ENCODE results near the gene PDE4B. TPM values are rescaled to one million over a fixed set of nuclear protein-coding genes. Genes with fewer than 3 reads are reported as not detected.

The PDE4B gene
- total RNA-seq, 4 donors from 2014 or later: 11.2 to 49.5 (median 26.3) TPM

DNA sequence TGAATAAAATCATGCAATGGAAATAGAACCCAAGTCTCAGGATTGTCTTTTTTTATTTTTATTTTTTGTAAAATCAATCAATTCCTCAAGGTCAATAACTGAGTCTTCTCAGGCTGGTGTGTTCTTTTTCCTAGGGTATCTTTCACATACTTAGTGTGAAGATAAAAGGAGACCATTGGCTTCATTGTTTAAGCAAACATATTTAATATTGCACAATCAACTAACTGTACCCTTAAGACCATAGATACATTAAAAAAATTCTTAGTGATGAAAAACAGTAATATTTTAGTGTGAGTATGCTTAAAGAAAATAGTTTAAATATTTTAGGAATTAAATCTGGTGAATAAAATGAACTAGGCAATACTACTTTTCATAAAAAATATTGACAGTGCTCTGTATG lies 31.4 kb downstream of the PDE4B start:
- DNase-seq (ENCODE audit: low spot score) (no peak), ATAC-seq (ENCODE audit: low FRiP score) (no peak)
- TF ChIP-seq, protein P1, sequence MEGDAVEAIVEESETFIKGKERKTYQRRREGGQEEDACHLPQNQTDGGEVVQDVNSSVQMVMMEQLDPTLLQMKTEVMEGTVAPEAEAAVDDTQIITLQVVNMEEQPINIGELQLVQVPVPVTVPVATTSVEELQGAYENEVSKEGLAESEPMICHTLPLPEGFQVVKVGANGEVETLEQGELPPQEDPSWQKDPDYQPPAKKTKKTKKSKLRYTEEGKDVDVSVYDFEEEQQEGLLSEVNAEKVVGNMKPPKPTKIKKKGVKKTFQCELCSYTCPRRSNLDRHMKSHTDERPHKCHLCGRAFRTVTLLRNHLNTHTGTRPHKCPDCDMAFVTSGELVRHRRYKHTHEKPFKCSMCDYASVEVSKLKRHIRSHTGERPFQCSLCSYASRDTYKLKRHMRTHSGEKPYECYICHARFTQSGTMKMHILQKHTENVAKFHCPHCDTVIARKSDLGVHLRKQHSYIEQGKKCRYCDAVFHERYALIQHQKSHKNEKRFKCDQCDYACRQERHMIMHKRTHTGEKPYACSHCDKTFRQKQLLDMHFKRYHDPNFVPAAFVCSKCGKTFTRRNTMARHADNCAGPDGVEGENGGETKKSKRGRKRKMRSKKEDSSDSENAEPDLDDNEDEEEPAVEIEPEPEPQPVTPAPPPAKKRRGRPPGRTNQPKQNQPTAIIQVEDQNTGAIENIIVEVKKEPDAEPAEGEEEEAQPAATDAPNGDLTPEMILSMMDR (IDR thresholded peaks at IDR 0.05): no peak

DNA sequence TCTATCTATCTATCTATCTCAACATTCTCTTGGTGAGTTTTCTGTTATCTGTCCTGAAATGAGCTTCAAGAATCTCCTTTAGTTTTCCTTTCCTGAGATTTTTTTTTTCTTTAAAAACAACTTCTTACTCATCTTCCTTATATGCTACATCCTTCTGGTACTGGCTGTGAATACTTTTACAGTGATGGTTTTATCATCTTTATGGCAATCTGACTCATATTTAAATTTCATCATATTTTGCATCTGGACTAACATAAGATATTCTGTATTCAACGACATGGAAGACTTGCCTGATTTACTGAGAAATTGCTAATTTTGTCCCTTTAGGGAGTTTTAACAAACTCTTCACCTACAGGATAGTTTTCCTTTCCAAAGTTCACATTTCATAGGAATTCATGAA lies 33.0 kb downstream of the PDE4B start:
- no peak for ATAC-seq (ENCODE audit: low FRiP score)
- DNase-seq (ENCODE audit: low spot score): no peak

GRCh38 chr1:65826782-65827181 lies 34.1 kb downstream of the PDE4B start:
- TF ChIP-seq, protein P1 (IDR thresholded peaks at IDR 0.05): no peak
- no peak for DNase-seq (ENCODE audit: low spot score)
- no peak for ATAC-seq (ENCODE audit: low FRiP score)

More for the DNA sequence above, 33.0 kb downstream of the PDE4B start:
- TF ChIP-seq, protein P1 (IDR thresholded peaks at IDR 0.05): no peak

GRCh38 chr1:65827346-65827745 lies 34.7 kb downstream of the PDE4B start:
- DNase-seq (ENCODE audit: low spot score) (no peak), ATAC-seq (ENCODE audit: low FRiP score) (no peak)
- TF ChIP-seq, protein P1 (IDR thresholded peaks at IDR 0.05): no peak

DNA sequence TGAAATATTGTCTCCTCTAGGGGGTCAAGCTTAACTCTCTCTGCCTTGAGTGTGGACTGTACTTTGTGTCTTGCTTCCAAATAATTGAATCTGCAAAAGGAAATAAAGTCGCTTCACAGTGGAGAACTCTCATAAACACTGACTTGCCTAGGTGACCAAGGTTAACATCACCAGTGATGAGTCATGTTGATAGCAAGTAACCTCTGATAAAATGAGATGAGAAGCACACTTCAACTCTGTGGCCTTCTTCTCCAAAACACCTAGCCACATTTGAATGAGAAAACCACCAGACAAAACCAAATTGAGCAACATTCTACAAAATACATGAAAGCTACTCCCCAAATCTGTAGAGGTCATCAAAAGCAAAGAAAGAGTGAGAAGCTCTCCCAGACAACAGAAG lies 37.6 kb downstream of the PDE4B start:
- no peak for ATAC-seq (ENCODE audit: low FRiP score)
- no peak for DNase-seq (ENCODE audit: low spot score)
- TF ChIP-seq, protein P1 (IDR thresholded peaks at IDR 0.05): no peak

DNA sequence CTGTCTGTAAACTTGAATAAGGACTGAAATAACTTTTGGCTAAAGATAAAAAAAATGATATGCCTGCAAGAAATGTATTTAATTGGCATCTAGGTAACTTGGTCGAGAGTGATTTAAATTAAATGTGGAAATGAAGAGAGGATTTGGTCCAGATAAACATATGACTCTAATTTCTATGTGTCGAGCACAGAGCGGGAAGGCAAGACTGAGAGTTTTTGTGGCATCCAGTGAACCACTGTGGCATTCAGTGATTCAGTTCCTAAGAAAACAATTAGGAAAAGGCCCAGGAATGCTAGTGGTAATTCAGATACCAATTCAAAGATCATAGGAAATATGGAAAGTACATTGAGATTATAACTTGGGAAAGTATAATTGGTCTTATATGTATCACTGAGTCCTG lies 39.6 kb downstream of the PDE4B start:
- TF ChIP-seq, protein P1 (IDR thresholded peaks at IDR 0.05): no peak
- no peak for ATAC-seq (ENCODE audit: low FRiP score)

DNA sequence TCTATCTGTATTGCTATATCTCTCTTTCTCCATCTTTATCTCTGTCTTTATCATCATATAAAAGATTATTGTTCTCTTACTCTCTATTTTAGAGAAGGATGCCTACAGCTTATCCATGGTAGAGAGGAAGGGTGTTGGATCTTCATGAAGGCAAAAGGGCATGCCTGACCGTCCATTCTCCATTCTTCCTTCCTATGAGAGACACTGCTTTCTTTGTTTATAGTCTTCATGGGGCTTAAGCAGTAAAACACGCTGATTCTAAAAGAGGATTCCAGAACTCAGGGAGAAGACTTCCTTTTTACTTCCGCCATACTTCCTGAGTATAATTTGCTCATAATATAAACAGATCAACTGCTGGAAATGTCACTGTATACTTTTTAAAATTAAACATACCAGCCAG lies 44.0 kb downstream of the PDE4B start:
- DNase-seq (ENCODE audit: low spot score) (no peak), ATAC-seq (ENCODE audit: low FRiP score) (no peak)
- TF ChIP-seq, protein P1 (IDR thresholded peaks at IDR 0.05): no peak

More for the DNA sequence above, 39.6 kb downstream of the PDE4B start:
- DNase-seq (ENCODE audit: low spot score): no peak

All from omental fat pad (tissue), 4 donors.